HepG2 (cell line): ENCODE measurements around the gene NR2F1-AS1. TPM values are rescaled to one million over a fixed set of nuclear protein-coding genes. Genes with fewer than 3 reads are reported as not detected.

Source experiments
- ATAC-seq: fragments of 200-7000 bp; cut with Tn5 transposase; 3 replicates; pipeline ENCODE4 v1.9.1; 2020; ENCODE audit warnings: mild to moderate bottlenecking, moderate library complexity
- BruUV-seq: library from RNA; stranded (reverse); fragments of 400-500 nt; replicated peaks from 2 replicates; lab custom pipeline; 2021; lab: Mats Ljungman, UMichigan
- CTCF ChIA-PET: fragments of 300-600 bp; formaldehyde crosslinking; extraction: SDS; loops from one replicate; lab custom pipeline; 2021; ENCODE audit warnings: low total read pairs, inconsistent platforms, low intra/inter-chr PET ratio; lab: Yijun Ruan, JAX
- POLR2A ChIA-PET: fragments of 350-600 bp; sonication (Branson Sonifier 250); formaldehyde crosslinking; loops from one replicate; lab custom pipeline; 2020; ENCODE audit warnings: antibody characterized with exemption, inconsistent platforms; lab: Yijun Ruan, JAX
- DNase-seq: peaks from one replicate; pipeline ENCODE4 v3.0.0-alpha.2; 2015; ENCODE audit warnings: low spot score
- FAIRE-seq: peaks from 3 replicates; lab custom pipeline; 2011; peaks lifted over from hg19 to GRCh38; lab: Jason Lieb, UNC
- H2AFZ ChIP-seq: one replicate; pipeline ENCODE4 v1.6.1; 2011; ENCODE audit warnings: low read length, inconsistent platforms
- H3K27ac ChIP-seq: fragments of 300-600 bp; 3 replicates; pipeline ENCODE4 v1.8.0; 2011; ENCODE audit warnings: mixed run types, mild to moderate bottlenecking, mixed read lengths, low read length, inconsistent platforms; ENCODE audit not compliant: insufficient read depth; ENCODE audit errors: extremely low read length
- H3K27me3 ChIP-seq, 2 experiments: fragments of 200-600 bp in 1 of 2; 2 replicates in 1 of 2; 3 replicates in 1 of 2; pipeline versions ENCODE4 v1.6.0 to v1.8.0; 2011; ENCODE audit warnings: low read length in 2 of 2, mild to moderate bottlenecking in 2 of 2, moderate library complexity in 2 of 2, inconsistent platforms in 1 of 2; ENCODE audit not compliant: insufficient read depth in 2 of 2, control insufficient read depth in 1 of 2
- H3K36me3 ChIP-seq, 2 experiments: fragments of 200-600 bp in 1 of 2; replicated peaks in 1 of 2; 2 replicates in 1 of 2; 3 replicates in 1 of 2; pipeline versions ENCODE4 v1.5.1 to v1.8.0; 2011; ENCODE audit warnings: low read length in 2 of 2, inconsistent platforms in 1 of 2; ENCODE audit not compliant: insufficient read depth in 2 of 2, control insufficient read depth in 1 of 2
- H3K4me1 ChIP-seq: 2 replicates; pipeline ENCODE4 v1.5.1; 2012; ENCODE audit warnings: low read length, inconsistent platforms; ENCODE audit not compliant: insufficient read depth
- H3K4me2 ChIP-seq: 2 replicates; pipeline ENCODE4 v1.6.0; 2011; ENCODE audit warnings: low read depth, low read length, inconsistent platforms
- H3K4me3 ChIP-seq, 3 experiments: fragments of 200-600 bp in 1 of 3; sonication (generic), shearing (Covaris generic) in 1 of 3; replicated peaks in 1 of 3; 2 replicates each; pipeline ENCODE4 v1.5.1; 2011 to 2016; ENCODE audit warnings: low read length in 3 of 3, inconsistent platforms in 2 of 3, low read depth in 2 of 3, mild to moderate bottlenecking in 2 of 3, control low read depth in 1 of 3, mixed read lengths in 1 of 3; ENCODE audit not compliant: insufficient read depth in 1 of 3
- H3K79me2 ChIP-seq: one replicate; pipeline ENCODE4 v1.6.1; 2011; ENCODE audit warnings: low read length, inconsistent platforms; ENCODE audit not compliant: insufficient read depth
- H3K9ac ChIP-seq: 2 replicates; pipeline ENCODE4 v1.6.0; 2011; ENCODE audit warnings: mild to moderate bottlenecking, low read depth, low read length, inconsistent platforms; ENCODE audit not compliant: insufficient read depth
- H3K9me3 ChIP-seq: 2 replicates; pipeline ENCODE4 v1.5.1; 2012; ENCODE audit warnings: mild to moderate bottlenecking, low read length
- H4K20me1 ChIP-seq: 2 replicates; pipeline ENCODE4 v1.6.0; 2011; ENCODE audit warnings: inconsistent platforms, mild to moderate bottlenecking, low read length, moderate library complexity; ENCODE audit not compliant: insufficient read depth
- CBX1 ChIP-seq: IDR thresholded peaks from one replicate; pipeline ENCODE4 v1.6.1; 2016; ENCODE audit warnings: antibody characterized with exemption, low read depth
- CHD2 ChIP-seq: IDR thresholded peaks from 2 replicates; pipeline ENCODE4 v1.6.1; 2011; ENCODE audit warnings: low read depth, low read length, improper control_type of control experiment
- HMG20A ChIP-seq: IDR thresholded peaks from 2 replicates; pipeline ENCODE4 v1.6.1; 2016; ENCODE audit warnings: borderline replicate concordance
- KLF9 ChIP-seq: IDR thresholded peaks from 2 replicates; pipeline ENCODE4 v1.6.1; 2016; ENCODE audit warnings: low read depth
- NR1H2 ChIP-seq: sonication (generic); formaldehyde crosslinking; IDR thresholded peaks from 2 replicates; pipeline ENCODE4 v1.8.1; 2022; ENCODE audit warnings: low read depth, missing genetic modification reagents, borderline replicate concordance
- STAT6 ChIP-seq: sonication (generic); formaldehyde crosslinking; IDR thresholded peaks from 2 replicates; pipeline ENCODE4 v1.4.0; 2020; ENCODE audit warnings: missing genetic modification reagents, mild to moderate bottlenecking, borderline replicate concordance
- ZBTB1 ChIP-seq: sonication (generic); formaldehyde crosslinking; IDR thresholded peaks from 2 replicates; pipeline ENCODE4 v1.4.0; 2020; ENCODE audit warnings: missing genetic modification reagents, borderline replicate concordance
- ZNF256 ChIP-seq: sonication (generic); formaldehyde crosslinking; conservative IDR thresholded peaks from 2 replicates; pipeline ENCODE4 v1.4.0; 2020; ENCODE audit warnings: missing genetic modification reagents
- ZNF280D ChIP-seq: sonication (generic); formaldehyde crosslinking; IDR thresholded peaks from 2 replicates; pipeline ENCODE4 v1.5.1; 2020; ENCODE audit warnings: mild to moderate bottlenecking, missing genetic modification reagents
- ZNF468 ChIP-seq: sonication (generic); formaldehyde crosslinking; IDR thresholded peaks from 2 replicates; pipeline ENCODE4 v1.8.0; 2022; ENCODE audit warnings: mild to moderate bottlenecking, moderate library complexity, missing genetic modification reagents
- ZNF549 ChIP-seq: sonication (generic); formaldehyde crosslinking; IDR thresholded peaks from 2 replicates; pipeline ENCODE4 v1.5.0; 2020; ENCODE audit warnings: missing genetic modification reagents
- ZNF572 ChIP-seq: sonication (generic); formaldehyde crosslinking; IDR thresholded peaks from 2 replicates; pipeline ENCODE4 v1.5.1; 2020; ENCODE audit warnings: mild to moderate bottlenecking, missing genetic modification reagents
- ZNF83 ChIP-seq: sonication (generic); formaldehyde crosslinking; IDR thresholded peaks from 2 replicates; pipeline ENCODE4 v1.4.0; 2020; ENCODE audit warnings: missing genetic modification reagents, mild to moderate bottlenecking, borderline replicate concordance
- WGBS: methylation state at CpG from one replicate; pipeline ENCODE4 v1.1.6; 2017; ENCODE audit warnings: low lambda C conversion rate; 5-methylcytosine and 5-hydroxymethylcytosine counted together
- in situ Hi-C: cut with HindIII; loops from 2 replicates; pipeline ENCODE4 v1.10.0; 2017; ENCODE audit warnings: low pct_unique_long_range_greater_than_20kb; ENCODE audit not compliant: extremely low pct_ligation_motif_present
- intact Hi-C: fragments of 100-400 bp; cut with micrococcal nuclease; formaldehyde crosslinking; loops from one replicate; pipeline ENCODE4 v1.10.0; 2022; ENCODE audit not compliant: unreplicated experiment
- polyA plus RNA-seq, 8 experiments: library from polyadenylated mRNA; depleted of rRNA in 3 of 8; stranded (reverse) in 7 of 8; unstranded in 1 of 8; fragments of >200 nt; fragmentation: Illumina TruSeq in 4 of 8; extraction: Trizol in 4 of 8; gene quantifications; 2 replicates each; pipeline versions ENCODE4 v1.2.1 to v1.2.3, GENCODE V29; 2011 to 2016; ENCODE audit warnings: low read depth in 4 of 8, missing spikeins in 1 of 8, mixed read lengths in 1 of 8; ENCODE audit not compliant: insufficient read depth in 1 of 8
- total RNA-seq, 5 experiments: library from RNA; depleted of rRNA; stranded (reverse); fragments of >200 nt; fragmentation: Illumina TruSeq; extraction: Trizol; gene quantifications; 2 replicates each; pipeline ENCODE4 v1.2.3, GENCODE V29; 2016; ENCODE audit warnings: low read depth in 1 of 5
- TF ChIP-seq, protein P1 (sequence below): sonication (generic); formaldehyde crosslinking; IDR thresholded peaks from 2 replicates; pipeline ENCODE4 v1.8.1; 2023; ENCODE audit warnings: mild to moderate bottlenecking, inconsistent platforms, moderate library complexity, missing genetic modification reagents, borderline replicate concordance
- TF ChIP-seq, protein P2 (sequence below): sonication (generic); formaldehyde crosslinking; IDR thresholded peaks from 2 replicates; pipeline ENCODE4 v1.4.0; 2020; ENCODE audit warnings: missing genetic modification reagents

The NR2F1-AS1 gene
- total and polyA plus RNA-seq, 2 of the 13 experiments (the other 11 are each of a cell fraction or from before 2014, with no cell fraction given), result 2.8 TPM

DNA sequence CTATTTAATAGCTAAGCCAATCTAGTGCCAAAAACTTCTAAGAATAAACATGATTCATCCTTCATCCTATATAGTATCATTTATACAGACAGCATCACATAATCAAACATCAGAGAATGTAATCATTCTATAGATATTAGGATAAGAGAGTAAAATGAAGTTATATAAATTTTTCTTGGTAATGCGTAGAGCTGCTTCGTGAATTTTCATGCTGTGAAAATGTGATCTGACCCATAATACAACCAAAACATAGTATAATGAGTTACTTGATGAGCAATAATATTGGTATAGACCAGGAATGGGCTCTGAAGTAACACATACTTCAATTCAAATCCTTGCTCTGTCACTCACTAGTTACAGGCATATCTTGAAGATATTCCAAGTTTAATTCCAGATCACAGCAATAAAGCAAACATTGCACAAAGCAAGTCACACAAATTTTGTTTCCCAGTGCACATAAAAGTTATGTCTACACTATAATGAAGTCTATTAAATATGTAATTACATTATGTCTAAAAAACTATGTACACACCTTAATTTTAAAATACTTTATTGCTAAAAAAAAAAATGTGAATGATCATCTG is 23.9 kb downstream of the NR2F1-AS1 start:
- no peak for DNase-seq
- TF ChIP-seq HMG20A (CRISPR knock-in tag) (no peak), STAT6 (CRISPR knock-in tag) (no peak), ZNF468 (no peak), ZNF256 (CRISPR knock-in tag) (no peak), ZNF83 (no peak), ZNF549 (CRISPR knock-in tag) (no peak), KLF9 (CRISPR knock-in tag) (no peak), CHD2 (no peak), CBX1 (no peak), ZBTB1 (CRISPR knock-in tag) (no peak), NR1H2 (CRISPR knock-in tag) (no peak), ZNF572 (CRISPR knock-in tag) (no peak), ZNF280D (CRISPR knock-in tag) (no peak)
- TF ChIP-seq, protein P1, sequence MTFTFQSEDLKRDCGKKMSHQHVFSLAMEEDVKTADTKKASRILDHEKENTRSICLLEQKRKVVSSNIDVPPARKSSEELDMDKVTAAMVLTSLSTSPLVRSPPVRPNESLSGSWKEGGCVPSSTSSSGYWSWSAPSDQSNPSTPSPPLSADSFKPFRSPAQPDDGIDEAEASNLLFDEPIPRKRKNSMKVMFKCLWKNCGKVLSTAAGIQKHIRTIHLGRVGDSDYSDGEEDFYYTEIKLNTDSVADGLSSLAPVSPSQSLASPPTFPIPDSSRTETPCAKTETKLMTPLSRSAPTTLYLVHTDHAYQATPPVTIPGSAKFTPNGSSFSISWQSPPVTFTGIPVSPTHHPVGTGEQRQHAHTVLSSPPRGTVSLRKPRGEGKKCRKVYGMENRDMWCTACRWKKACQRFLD (CRISPR knock-in tag), result no peak
- TF ChIP-seq, protein P2, sequence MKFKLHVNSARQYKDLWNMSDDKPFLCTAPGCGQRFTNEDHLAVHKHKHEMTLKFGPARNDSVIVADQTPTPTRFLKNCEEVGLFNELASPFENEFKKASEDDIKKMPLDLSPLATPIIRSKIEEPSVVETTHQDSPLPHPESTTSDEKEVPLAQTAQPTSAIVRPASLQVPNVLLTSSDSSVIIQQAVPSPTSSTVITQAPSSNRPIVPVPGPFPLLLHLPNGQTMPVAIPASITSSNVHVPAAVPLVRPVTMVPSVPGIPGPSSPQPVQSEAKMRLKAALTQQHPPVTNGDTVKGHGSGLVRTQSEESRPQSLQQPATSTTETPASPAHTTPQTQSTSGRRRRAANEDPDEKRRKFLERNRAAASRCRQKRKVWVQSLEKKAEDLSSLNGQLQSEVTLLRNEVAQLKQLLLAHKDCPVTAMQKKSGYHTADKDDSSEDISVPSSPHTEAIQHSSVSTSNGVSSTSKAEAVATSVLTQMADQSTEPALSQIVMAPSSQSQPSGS (CRISPR knock-in tag), result no peak
- H2AFZ ChIP-seq, result no peak overlapping the region
- WGBS, result 85% methylated on average over 2 of the region's 2 CpGs
- intact Hi-C loops (no loop called here), in situ Hi-C loops (no loop called here)
- no peaks in the 10 kb centered on the region for H3K4me1 ChIP-seq
- no peak overlapping the region for H3K4me2 ChIP-seq
- no peak overlapping the region for H3K9ac ChIP-seq
- no peak overlapping the region for H3K27ac ChIP-seq
- no peaks in the 10 kb centered on the region for H4K20me1 ChIP-seq
- no peaks in the 10 kb centered on the region for H3K9me3 ChIP-seq
- POLR2A ChIA-PET, result no interaction called here
- CTCF ChIA-PET, result no interaction called here
- no peak for ATAC-seq
- no peaks in the 10 kb centered on the region for H3K36me3 ChIP-seq
- no peaks in the 10 kb centered on the region for H3K79me2 ChIP-seq
- no peaks in the 10 kb centered on the region for H3K27me3 ChIP-seq
- no peak overlapping the region for H3K4me3 ChIP-seq
- no TSS peak for BruUV-seq
- FAIRE-seq, result no peak
